IMR-90 (cell line): ENCODE data around the gene DHX34. TPM values are rescaled to one million over a fixed set of nuclear protein-coding genes. Genes with fewer than 3 reads are reported as not detected.

Source experiments
- ATAC-seq: fragments of 200-7000 bp; cut with Tn5 transposase; 2 replicates; pipeline ENCODE4 v1.9.1; 2020; ENCODE audit warnings: low read depth, mild to moderate bottlenecking, moderate library complexity
- BruUV-seq: library from RNA; stranded (reverse); fragments of 400-500 nt; replicated peaks from 2 replicates; lab custom pipeline; 2021; lab: Mats Ljungman, UMichigan
- CTCF ChIA-PET: fragments of 300-600 bp; formaldehyde crosslinking; extraction: SDS; loops from one replicate; lab custom pipeline; 2021; ENCODE audit warnings: antibody characterized with exemption; lab: Yijun Ruan, JAX
- POLR2A ChIA-PET: fragments of 300-600 bp; sonication (Branson Sonifier 250); formaldehyde crosslinking; loops from one replicate; lab custom pipeline; 2022; ENCODE audit warnings: antibody characterized with exemption; ENCODE audit not compliant: unreplicated experiment; lab: Charles Lee
- DNase-seq: peaks from one replicate; pipeline ENCODE4 v3.0.0; 2013
- H2AFZ ChIP-seq: replicated peaks from 2 replicates; pipeline ENCODE3; 2013; ENCODE audit warnings: low read length, mild to moderate bottlenecking; ENCODE audit not compliant: poor library complexity
- H2AK5ac ChIP-seq: 2 replicates; pipeline ENCODE4 v1.6.1; 2013; ENCODE audit warnings: low read depth, low read length, inconsistent platforms
- H2AK9ac ChIP-seq: replicated peaks from 2 replicates; pipeline ENCODE3; 2013; ENCODE audit warnings: mild to moderate bottlenecking, low read depth, low read length, moderate library complexity; ENCODE audit not compliant: poor library complexity
- H2BK120ac ChIP-seq: 2 replicates; pipeline ENCODE4 v1.6.1; 2013; ENCODE audit warnings: low read depth, low read length, inconsistent platforms
- H2BK15ac ChIP-seq: 3 replicates; pipeline ENCODE4 v1.6.1; 2013; ENCODE audit warnings: low read depth, low read length, inconsistent platforms
- H2BK20ac ChIP-seq: 2 replicates; pipeline ENCODE4 v1.6.1; 2013; ENCODE audit warnings: low read depth, mild to moderate bottlenecking, inconsistent platforms, low read length, moderate library complexity
- H2BK5ac ChIP-seq: 2 replicates; pipeline ENCODE4 v1.6.1; 2013; ENCODE audit warnings: mild to moderate bottlenecking, low read depth, low read length, inconsistent platforms; ENCODE audit not compliant: poor library complexity, severe bottlenecking
- H3K14ac ChIP-seq: replicated peaks from 2 replicates; pipeline ENCODE4 v1.6.1; 2013; ENCODE audit warnings: low read depth, low read length, inconsistent platforms
- H3K18ac ChIP-seq: 2 replicates; pipeline ENCODE4 v1.6.1; 2013; ENCODE audit warnings: low read depth, low read length, control low read depth
- H3K23ac ChIP-seq: 2 replicates; pipeline ENCODE4 v1.6.1; 2013; ENCODE audit warnings: low read depth, low read length, inconsistent platforms
- H3K27ac ChIP-seq: 2 replicates; pipeline ENCODE4 v1.5.1; 2013; ENCODE audit warnings: mild to moderate bottlenecking, control low read depth, low read length; ENCODE audit not compliant: insufficient read depth
- H3K27me3 ChIP-seq: 2 replicates; pipeline ENCODE4 v1.6.1; 2013; ENCODE audit warnings: low read length; ENCODE audit not compliant: control insufficient read depth, insufficient read depth
- H3K36me3 ChIP-seq: 2 replicates; pipeline ENCODE4 v1.6.1; 2013; ENCODE audit warnings: low read length, mixed read lengths; ENCODE audit not compliant: control insufficient read depth, insufficient read depth
- H3K4ac ChIP-seq: 2 replicates; pipeline ENCODE4 v1.6.1; 2013; ENCODE audit warnings: low read depth, low read length, inconsistent platforms
- H3K4me1 ChIP-seq: 2 replicates; pipeline ENCODE4 v1.6.1; 2013; ENCODE audit warnings: low read length, mixed read lengths; ENCODE audit not compliant: control insufficient read depth, insufficient read depth
- H3K4me2 ChIP-seq: 2 replicates; pipeline ENCODE4 v1.6.1; 2013; ENCODE audit warnings: low read depth, mild to moderate bottlenecking, control low read depth, low read length, moderate library complexity
- H3K4me3 ChIP-seq: 2 replicates; pipeline ENCODE4 v1.5.1; 2013; ENCODE audit warnings: low read depth, mild to moderate bottlenecking, control low read depth, low read length, moderate library complexity; ENCODE audit not compliant: insufficient read depth
- H3K56ac ChIP-seq: 2 replicates; pipeline ENCODE4 v1.6.1; 2013; ENCODE audit warnings: low read length, inconsistent platforms; ENCODE audit not compliant: insufficient read depth; ENCODE audit errors: extremely low read depth
- H3K79me1 ChIP-seq, 2 experiments: 2 replicates each; pipeline ENCODE4 v1.6.1; 2013; ENCODE audit warnings: low read length in 2 of 2, inconsistent platforms in 1 of 2, low read depth in 1 of 2
- H3K9ac ChIP-seq: 2 replicates; pipeline ENCODE4 v1.6.1; 2013; ENCODE audit warnings: low read depth, low read length, control low read depth
- H3K9me1 ChIP-seq: 2 replicates; pipeline ENCODE4 v1.6.1; 2013; ENCODE audit warnings: low read length, inconsistent platforms; ENCODE audit not compliant: insufficient read depth
- H3K9me3 ChIP-seq: 2 replicates; pipeline ENCODE4 v1.6.1; 2013; ENCODE audit warnings: low read length; ENCODE audit not compliant: control insufficient read depth, insufficient read depth
- H4K20me1 ChIP-seq: 2 replicates; pipeline ENCODE4 v1.6.1; 2013; ENCODE audit warnings: low read length, inconsistent platforms; ENCODE audit not compliant: insufficient read depth
- H4K5ac ChIP-seq: 2 replicates; pipeline ENCODE4 v1.6.1; 2013; ENCODE audit warnings: mild to moderate bottlenecking, low read depth, low read length, control low read depth
- H4K8ac ChIP-seq, 2 experiments: 2 replicates each; pipeline ENCODE4 v1.6.1; 2013; ENCODE audit warnings: low read depth in 2 of 2, low read length in 2 of 2, control low read depth in 1 of 2, inconsistent platforms in 1 of 2
- H4K91ac ChIP-seq: 2 replicates; pipeline ENCODE4 v1.6.1; 2013; ENCODE audit warnings: low read depth, low read length, inconsistent platforms; ENCODE audit not compliant: insufficient read depth
- CEBPB ChIP-seq: IDR thresholded peaks from 2 replicates; pipeline ENCODE4 v1.6.1; 2012; ENCODE audit warnings: low read depth, low read length, improper control_type of control experiment
- CHD1 ChIP-seq: IDR thresholded peaks from 2 replicates; pipeline ENCODE4 v1.6.1; 2012; ENCODE audit warnings: low read depth, low read length, improper control_type of control experiment
- MAFK ChIP-seq: IDR thresholded peaks from 2 replicates; pipeline ENCODE4 v1.6.1; 2012; ENCODE audit warnings: low read depth, low read length, improper control_type of control experiment
- MXI1 ChIP-seq: IDR thresholded peaks from 2 replicates; pipeline ENCODE4 v1.6.1; 2012; ENCODE audit warnings: low read depth, mild to moderate bottlenecking, low read length, moderate library complexity, borderline replicate concordance
- RAD21 ChIP-seq: IDR thresholded peaks from 2 replicates; pipeline ENCODE4 v1.6.1; 2012; ENCODE audit warnings: low read length, improper control_type of control experiment
- WGBS, 2 experiments: methylation state at CpG; one replicate each; pipeline versions ENCODE4 v1.1.5 to v1.1.7; 2013; ENCODE audit warnings: missing lambda C conversion rate in 2 of 2; ENCODE audit not compliant: insufficient read length in 1 of 2; ENCODE audit errors: extremely low coverage in 2 of 2; 5-methylcytosine and 5-hydroxymethylcytosine counted together
- dilution Hi-C: fragments of 300-500 bp; cut with HindIII; formaldehyde crosslinking; loops from one replicate; pipeline ENCODE4 v1.14.3; 2018; ENCODE audit warnings: low sequenced_read_pairs; ENCODE audit not compliant: unreplicated experiment
- in situ Hi-C: fragments of 300-500 bp; cut with MboI; formaldehyde crosslinking; loops from 3 replicates; pipeline ENCODE4 v1.14.3; 2019; ENCODE audit warnings: low sequenced_read_pairs, inconsistent platforms, mixed read lengths
- intact Hi-C: fragments of 100-400 bp; cut with micrococcal nuclease; formaldehyde crosslinking; loops from 2 replicates; pipeline ENCODE4 v1.10.0; 2022
- polyA plus RNA-seq, 3 experiments: library from polyadenylated mRNA; depleted of rRNA; stranded (reverse); fragments of >200 nt; gene quantifications; 2 replicates each; pipeline ENCODE4 v1.2.3, GENCODE V29; 2012; ENCODE audit warnings: low replicate concordance in 1 of 3
- total RNA-seq: library from RNA; depleted of rRNA; stranded (reverse); fragments of >200 nt; gene quantifications from 2 replicates; pipeline ENCODE4 v1.2.3, GENCODE V29; 2012
- TF ChIP-seq, protein P1 (sequence below): fragments of 150-350 bp; IDR thresholded peaks from 2 replicates; pipeline ENCODE4 v1.6.1; 2017; ENCODE audit warnings: mild to moderate bottlenecking, antibody characterized with exemption, low read length, low read depth
- TF ChIP-seq, protein P2 (sequence below): fragments of 150-350 bp; IDR thresholded peaks from 2 replicates; pipeline ENCODE4 v1.6.1; 2016; ENCODE audit warnings: low read depth, mild to moderate bottlenecking, low read length, moderate library complexity, borderline replicate concordance

DHX34 gene
- total and polyA plus RNA-seq, 2 of the 4 experiments (the other 2 are of a cell fraction), result 4.5 to 13.7 TPM

DNA sequence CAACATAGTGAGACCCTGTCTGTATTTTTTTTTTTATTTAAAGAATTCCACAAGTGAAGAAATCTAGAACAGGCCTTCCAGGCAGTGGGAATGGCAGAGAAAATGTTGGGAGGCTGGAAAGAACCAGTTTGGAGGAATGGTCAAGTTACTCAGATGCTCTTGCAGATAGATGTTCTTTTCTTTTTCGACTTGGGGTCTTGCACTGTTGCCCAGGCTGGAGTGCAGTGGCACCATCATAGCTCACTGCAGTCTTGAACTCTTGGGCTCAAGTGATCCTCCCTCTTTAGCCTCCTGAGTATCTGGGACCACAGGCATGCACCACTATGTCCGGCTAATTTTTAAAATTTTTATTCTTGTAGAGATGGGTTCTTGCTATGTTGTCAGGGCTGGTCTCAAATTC is 38.8 kb upstream of the DHX34 start:
- ATAC-seq, result no peak
- POLR2A ChIA-PET, result no interaction called here

More for the DNA sequence above, 38.8 kb upstream of the DHX34 start:
- no peak for DNase-seq
- H3K9me3 ChIP-seq, result no peaks in the 10 kb centered on the region
- H3K14ac ChIP-seq, result no peak overlapping the region
- no peaks in the 10 kb centered on the region for H3K4me1 ChIP-seq
- intact Hi-C loops, result no loop called here
- H3K9ac ChIP-seq, result no peak overlapping the region
- no peak overlapping the region for H2AK9ac ChIP-seq
- H3K36me3 ChIP-seq, result no peaks in the 10 kb centered on the region
- H3K27me3 ChIP-seq, result no peaks in the 10 kb centered on the region
- no TSS peak for BruUV-seq
- H3K27ac ChIP-seq, result no peak overlapping the region
- H3K9me1 ChIP-seq, result 0 out of 2 replicates have a peak, but pooled peaks cover 4% of the 10 kb centered on the region
- H4K5ac ChIP-seq, result no peak overlapping the region
- no peak overlapping the region for H3K4me2 ChIP-seq
- in situ Hi-C loops, result no loop called here
- H3K4me3 ChIP-seq, result no peak overlapping the region
- no peak overlapping the region for H2BK5ac ChIP-seq
- no peak overlapping the region for H2AFZ ChIP-seq
- H4K8ac ChIP-seq, result no peak overlapping the region
- no peak overlapping the region for H3K4ac ChIP-seq
- no peak overlapping the region for H2AK5ac ChIP-seq
- H3K79me1 ChIP-seq, result no peaks in the 10 kb centered on the region
- H3K18ac ChIP-seq, result no peak overlapping the region
- WGBS, 2 experiments, result no CpG with 5 or more reads among the region's 2 CpGs
- CTCF ChIA-PET, result interaction anchor here (0.6 kb wide), 1 partner anchor 28 kb away, joined by 4 read pairs; no protein-coding TSS in a partner anchor
- H3K56ac ChIP-seq, result no peak overlapping the region
- dilution Hi-C loops, result no loop called here
- H4K91ac ChIP-seq, result no peak overlapping the region
- H4K20me1 ChIP-seq, result no peaks in the 10 kb centered on the region
- H2BK15ac ChIP-seq, result no peak overlapping the region
- no peak for TF ChIP-seq MAFK
- TF ChIP-seq MXI1, result no peak
- no peak for TF ChIP-seq CHD1
- TF ChIP-seq CEBPB, result no peak
- TF ChIP-seq, protein P1, sequence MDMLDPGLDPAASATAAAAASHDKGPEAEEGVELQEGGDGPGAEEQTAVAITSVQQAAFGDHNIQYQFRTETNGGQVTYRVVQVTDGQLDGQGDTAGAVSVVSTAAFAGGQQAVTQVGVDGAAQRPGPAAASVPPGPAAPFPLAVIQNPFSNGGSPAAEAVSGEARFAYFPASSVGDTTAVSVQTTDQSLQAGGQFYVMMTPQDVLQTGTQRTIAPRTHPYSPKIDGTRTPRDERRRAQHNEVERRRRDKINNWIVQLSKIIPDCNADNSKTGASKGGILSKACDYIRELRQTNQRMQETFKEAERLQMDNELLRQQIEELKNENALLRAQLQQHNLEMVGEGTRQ, result no peak
- no peak for TF ChIP-seq RAD21
- TF ChIP-seq, protein P2, sequence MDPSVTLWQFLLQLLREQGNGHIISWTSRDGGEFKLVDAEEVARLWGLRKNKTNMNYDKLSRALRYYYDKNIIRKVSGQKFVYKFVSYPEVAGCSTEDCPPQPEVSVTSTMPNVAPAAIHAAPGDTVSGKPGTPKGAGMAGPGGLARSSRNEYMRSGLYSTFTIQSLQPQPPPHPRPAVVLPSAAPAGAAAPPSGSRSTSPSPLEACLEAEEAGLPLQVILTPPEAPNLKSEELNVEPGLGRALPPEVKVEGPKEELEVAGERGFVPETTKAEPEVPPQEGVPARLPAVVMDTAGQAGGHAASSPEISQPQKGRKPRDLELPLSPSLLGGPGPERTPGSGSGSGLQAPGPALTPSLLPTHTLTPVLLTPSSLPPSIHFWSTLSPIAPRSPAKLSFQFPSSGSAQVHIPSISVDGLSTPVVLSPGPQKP, result no peak
- H2BK20ac ChIP-seq, result no peak overlapping the region
- no peak overlapping the region for H2BK120ac ChIP-seq
- no peak overlapping the region for H3K23ac ChIP-seq
